ENCODE results near the gene OGDHL.

OGDHL gene

GRCh38 chr10:49688920-49689319, 73.2 kb downstream of the OGDHL start:
- no peak for DNase-seq (ENCODE audit: low read depth)

- no peak for DNase-seq (ENCODE audit: low read depth)
Observed at GRCh38 chr10:49688261-49688846, 73.8 kb downstream of the OGDHL start.

- no peak for DNase-seq (ENCODE audit: low read depth)
Observed at GRCh38 chr10:49686651-49687050, 75.5 kb downstream of the OGDHL start.
